ENCODE measurements around the gene KHNYN.

KHNYN gene

DNA sequence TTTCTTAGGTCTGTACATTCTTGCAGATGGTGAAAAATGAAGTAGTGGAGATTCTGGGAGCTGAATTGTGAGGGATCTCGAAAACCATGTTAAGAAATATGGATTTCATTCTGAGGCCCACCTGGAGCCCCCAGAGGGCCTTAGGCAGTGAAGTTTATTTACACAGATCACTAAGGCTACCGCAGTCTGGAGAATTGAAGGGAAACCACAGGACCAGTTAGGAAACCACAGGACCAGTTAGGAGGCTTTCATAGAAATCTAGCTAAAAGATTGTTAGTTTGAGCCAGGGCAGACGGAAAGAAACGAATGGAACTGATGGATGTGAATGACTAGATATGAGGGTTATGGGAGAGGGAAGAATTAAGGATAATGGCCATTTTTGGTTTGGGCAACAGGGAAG, 7.5 kb upstream of the KHNYN start:
- Histone ChIP-seq H3K9ac (ENCODE audit: low read length) (no peak overlapping the region), H2AFZ (ENCODE audit: low read depth, low read length, severe bottlenecking) (no peak overlapping the region), H3K27ac (ENCODE audit: low read depth, low read length) (no peak overlapping the region), H3K9me2 (replicated peaks; ENCODE audit: insufficient read depth, low read length) (no peaks in the 10 kb centered on the region), H3K79me2 (ENCODE audit: insufficient read depth, low read length) (no peaks in the 10 kb centered on the region), H4K20me1 (ENCODE audit: low read depth, low read length) (no peaks in the 10 kb centered on the region), H3K9me3 (ENCODE audit: insufficient read depth, low read length) (no peaks in the 10 kb centered on the region), H3K36me3 (ENCODE audit: low read length) (no peaks in the 10 kb centered on the region), H3K4me3 (ENCODE audit: insufficient read depth, low read length, poor library complexity, severe bottlenecking) (no peak overlapping the region), H3K27me3 (ENCODE audit: low read length) (no peaks in the 10 kb centered on the region), H3F3A (ENCODE audit: insufficient read depth) (no peaks in the 10 kb centered on the region), H3K4me2 (ENCODE audit: low read depth, low read length, poor library complexity, severe bottlenecking) (no peak overlapping the region)
- TF ChIP-seq EZH2phosphoT487 (conservative IDR thresholded peaks at IDR 0.05; ENCODE audit: low read length) (no peak), CTCF (IDR thresholded peaks at IDR 0.05; ENCODE audit: insufficient read depth, low read length, poor library complexity, severe bottlenecking) (no peak)

DNA sequence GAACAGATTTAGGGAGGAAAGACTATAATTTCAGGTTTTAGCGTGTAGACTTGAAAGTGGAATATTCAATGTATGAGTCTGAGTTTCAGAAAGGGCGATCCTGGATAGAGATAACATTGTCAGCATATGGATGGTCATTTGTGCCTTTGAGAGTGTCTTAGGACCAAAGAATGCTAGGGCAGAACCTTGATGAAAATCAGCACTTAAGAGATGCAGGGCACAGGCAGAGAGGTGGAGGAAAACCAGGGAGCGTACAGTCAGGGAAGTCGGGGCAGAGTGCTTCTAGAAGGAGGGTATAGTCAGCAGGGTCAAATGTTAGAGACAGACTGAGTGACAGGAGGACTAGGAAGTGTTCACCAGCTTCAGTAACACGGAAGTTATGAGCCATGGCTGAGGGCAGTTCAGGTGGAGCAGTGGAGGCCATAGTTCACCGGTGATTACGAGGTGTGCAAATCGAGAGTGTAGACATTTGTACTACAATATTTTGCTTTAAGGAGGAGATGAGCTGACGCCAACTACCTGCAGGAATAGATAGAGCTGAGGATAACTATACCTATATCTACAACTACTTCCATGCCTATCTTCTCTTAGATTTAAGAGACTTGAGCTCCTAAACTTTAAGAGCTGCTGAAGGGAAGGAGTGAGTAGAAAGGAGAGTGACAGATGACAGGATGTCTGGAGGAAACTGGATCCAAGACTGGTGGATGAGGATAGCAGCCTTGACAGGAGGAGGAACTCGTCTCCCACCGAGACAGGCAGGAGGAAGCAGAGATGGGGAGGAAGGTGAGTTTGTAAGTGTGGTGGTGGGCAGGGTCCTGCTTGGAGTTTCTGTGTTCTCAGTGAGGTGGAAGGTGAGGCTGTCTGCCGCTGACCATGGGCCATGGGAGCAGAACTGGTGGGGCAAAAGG, 6.8 kb upstream of the KHNYN start:
- Histone ChIP-seq H3K36me3 (ENCODE audit: low read length) (no peaks in the 10 kb centered on the region), H3K27me3 (ENCODE audit: low read length) (no peaks in the 10 kb centered on the region), H3K27ac (ENCODE audit: low read depth, low read length) (no peak overlapping the region), H3K9me3 (ENCODE audit: insufficient read depth, low read length) (no peaks in the 10 kb centered on the region), H3K4me2 (ENCODE audit: low read depth, low read length, poor library complexity, severe bottlenecking) (no peak overlapping the region), H4K20me1 (ENCODE audit: low read depth, low read length) (no peaks in the 10 kb centered on the region), H3F3A (ENCODE audit: insufficient read depth) (no peaks in the 10 kb centered on the region), H3K9me2 (replicated peaks; ENCODE audit: insufficient read depth, low read length) (no peaks in the 10 kb centered on the region), H3K9ac (ENCODE audit: low read length) (no peak overlapping the region), H2AFZ (ENCODE audit: low read depth, low read length, severe bottlenecking) (no peak overlapping the region), H3K4me3 (ENCODE audit: insufficient read depth, low read length, poor library complexity, severe bottlenecking) (no peak overlapping the region), H3K79me2 (ENCODE audit: insufficient read depth, low read length) (no peaks in the 10 kb centered on the region)
- TF ChIP-seq CTCF (IDR thresholded peaks at IDR 0.05; ENCODE audit: insufficient read depth, low read length, poor library complexity, severe bottlenecking): no peak
- TF ChIP-seq EZH2phosphoT487 (conservative IDR thresholded peaks at IDR 0.05; ENCODE audit: low read length): no peak

- H4K20me1 ChIP-seq (ENCODE audit: low read depth, low read length): no peaks in the 10 kb centered on the region
- no peak overlapping the region for H3K27ac ChIP-seq (ENCODE audit: low read depth, low read length)
- no peak overlapping the region for H3K4me2 ChIP-seq (ENCODE audit: low read depth, low read length, poor library complexity, severe bottlenecking)
- no peaks in the 10 kb centered on the region for H3K9me2 ChIP-seq (replicated peaks; ENCODE audit: insufficient read depth, low read length)
- H3K9ac ChIP-seq (ENCODE audit: low read length): no peak overlapping the region
- H3K36me3 ChIP-seq (ENCODE audit: low read length): no peaks in the 10 kb centered on the region
- H2AFZ ChIP-seq (ENCODE audit: low read depth, low read length, severe bottlenecking): no peak overlapping the region
- H3K4me3 ChIP-seq (ENCODE audit: insufficient read depth, low read length, poor library complexity, severe bottlenecking): no peak overlapping the region
- H3K9me3 ChIP-seq (ENCODE audit: insufficient read depth, low read length): no peaks in the 10 kb centered on the region
- H3F3A ChIP-seq (ENCODE audit: insufficient read depth): no peaks in the 10 kb centered on the region
- no peaks in the 10 kb centered on the region for H3K27me3 ChIP-seq (ENCODE audit: low read length)
- no peak for TF ChIP-seq EZH2phosphoT487 (conservative IDR thresholded peaks at IDR 0.05; ENCODE audit: low read length)
- TF ChIP-seq CTCF (IDR thresholded peaks at IDR 0.05; ENCODE audit: insufficient read depth, low read length, poor library complexity, severe bottlenecking): no peak
- no peaks in the 10 kb centered on the region for H3K79me2 ChIP-seq (ENCODE audit: insufficient read depth, low read length)
Observed at GRCh38 chr14:24425704-24426103, 4.0 kb upstream of the KHNYN start.
